GM21390 (cell line): ENCODE data around the gene ARHGAP6.

ENCODE experiments used
- ATAC-seq: cut with Tn5 transposase; IDR thresholded peaks from one replicate; pipeline ENCODE4 v1.9.1; 2021; ENCODE audit not compliant: unreplicated experiment

The ARHGAP6 gene

DNA sequence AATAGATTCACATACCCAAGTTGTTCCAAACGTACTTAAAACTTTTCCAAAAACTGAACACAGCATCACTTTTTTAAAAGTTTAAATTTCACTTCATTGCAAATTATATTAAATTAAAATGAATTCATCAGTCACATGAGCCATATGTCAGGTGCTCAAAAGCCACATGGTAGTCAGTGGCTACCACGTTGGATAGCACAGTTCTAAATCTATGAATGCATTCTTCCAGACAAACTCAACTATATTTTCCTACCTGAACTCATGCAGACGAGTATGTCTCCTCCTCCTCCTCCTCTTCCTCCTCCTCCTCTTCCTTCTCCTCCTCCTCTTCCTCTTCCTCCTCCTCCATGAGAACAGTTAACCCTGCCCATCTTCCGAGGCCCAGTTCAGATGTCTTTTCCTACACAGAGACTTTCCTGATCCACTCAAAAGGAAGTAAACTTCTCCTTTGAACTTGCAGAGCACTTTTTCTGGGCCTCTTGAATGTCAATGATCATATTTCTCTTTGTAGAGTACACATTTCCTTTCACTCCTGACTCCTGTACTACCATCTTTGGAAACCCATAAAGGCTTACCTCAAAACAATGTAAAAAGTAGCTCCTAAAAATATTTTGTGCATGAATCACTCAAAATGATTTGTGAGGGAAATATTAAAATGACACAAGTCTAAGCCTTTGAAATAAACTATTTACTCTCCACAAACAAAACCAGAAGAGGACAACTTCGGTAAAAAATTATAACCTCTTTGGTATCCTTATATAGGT lies 199.9 kb downstream of the ARHGAP6 start:
- ATAC-seq = no peak

DNA sequence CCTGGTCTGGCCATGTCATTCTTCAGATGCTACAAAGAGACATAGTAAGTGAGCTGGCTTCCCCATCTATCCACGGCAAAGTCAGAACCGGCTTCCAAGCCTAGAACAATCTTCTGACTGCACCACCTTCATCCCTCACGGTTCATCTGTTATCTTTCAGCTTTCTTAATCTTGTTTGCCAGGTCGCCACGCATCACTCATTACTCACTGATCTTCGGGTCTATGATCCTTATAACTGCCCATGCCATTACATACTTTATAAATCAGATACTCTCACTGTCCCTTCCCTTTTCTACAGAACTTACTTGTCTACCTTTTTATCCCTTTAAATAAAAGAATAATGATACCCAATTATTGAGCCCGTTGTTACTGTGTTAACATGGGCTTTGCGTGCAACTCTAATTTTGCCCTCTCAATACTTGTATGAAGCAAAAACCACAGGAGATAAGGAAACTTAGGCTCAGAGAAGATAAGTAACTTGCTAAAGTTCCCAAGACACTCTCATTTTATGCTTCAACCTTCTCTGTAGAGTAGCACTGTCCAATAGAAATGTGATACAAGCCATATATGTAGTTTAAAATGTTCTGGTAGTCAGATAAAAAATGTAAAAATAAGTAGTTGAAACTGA lies 200.8 kb downstream of the ARHGAP6 start:
- ATAC-seq = no peak

- no peak for ATAC-seq
Observed at GRCh38 chrX:11464380-11464779, 201.3 kb downstream of the ARHGAP6 start.

DNA sequence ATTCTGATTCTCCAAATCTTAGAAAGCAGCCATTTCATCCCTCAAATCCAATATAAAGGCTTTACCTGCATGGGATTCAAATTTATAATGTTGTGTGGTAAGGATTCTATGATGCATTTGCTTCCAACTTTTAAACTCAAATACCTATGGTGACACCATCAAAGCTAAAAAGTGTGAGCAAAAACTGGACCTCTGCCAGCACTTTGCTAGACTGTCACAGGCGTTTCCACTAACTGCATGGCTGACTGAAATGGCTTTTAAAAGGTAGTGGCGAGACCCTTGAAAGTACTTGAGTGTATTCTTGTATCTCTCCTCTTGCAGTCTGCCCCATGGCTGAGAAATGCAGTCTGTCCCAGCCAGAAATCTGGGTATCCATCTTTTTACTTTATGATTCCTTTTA lies 203.1 kb downstream of the ARHGAP6 start:
- ATAC-seq = no peak

GRCh38 chrX:11462136-11462535 lies 203.6 kb downstream of the ARHGAP6 start:
- ATAC-seq = no peak

GRCh38 chrX:11461201-11462001 lies 204.3 kb downstream of the ARHGAP6 start:
- no peak for ATAC-seq

DNA sequence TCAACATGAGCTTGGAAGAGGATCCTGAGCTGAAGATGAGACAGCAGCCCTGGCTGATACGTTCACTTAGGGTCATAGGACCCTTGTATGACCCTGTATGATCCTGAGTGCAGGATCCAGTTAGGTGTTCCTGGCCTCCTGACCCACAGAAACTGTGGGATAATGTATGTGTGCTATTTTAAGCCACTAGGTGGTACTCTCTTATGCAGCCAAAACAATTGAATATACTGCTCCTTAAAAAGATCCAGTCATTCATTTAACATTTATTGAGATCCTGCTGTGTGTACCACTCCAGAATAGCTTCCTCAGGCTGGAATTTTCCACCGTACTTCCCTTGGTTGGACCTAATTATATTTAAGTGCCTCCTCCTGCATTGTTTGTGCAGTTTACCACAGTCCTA lies 205.4 kb downstream of the ARHGAP6 start:
- no peak for ATAC-seq

DNA sequence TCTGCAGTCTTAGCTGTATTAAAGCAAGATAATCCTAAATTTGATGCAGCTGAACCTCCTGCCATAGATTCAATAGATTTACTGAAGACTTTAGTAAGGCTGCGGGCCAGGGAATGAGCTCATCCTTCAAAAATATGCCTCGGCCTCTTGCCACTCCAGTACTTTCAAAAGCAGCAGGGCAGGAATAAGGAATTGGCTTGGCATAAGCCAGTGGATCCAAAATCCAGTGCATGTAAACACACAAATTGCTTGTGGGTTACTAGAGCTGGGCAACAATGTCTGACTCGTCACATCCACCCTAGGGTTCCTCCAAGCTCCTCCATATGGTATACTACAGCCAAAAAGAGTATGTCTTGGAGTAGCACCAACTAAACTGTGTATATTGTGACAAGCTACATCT lies 207.6 kb downstream of the ARHGAP6 start:
- no peak for ATAC-seq

DNA sequence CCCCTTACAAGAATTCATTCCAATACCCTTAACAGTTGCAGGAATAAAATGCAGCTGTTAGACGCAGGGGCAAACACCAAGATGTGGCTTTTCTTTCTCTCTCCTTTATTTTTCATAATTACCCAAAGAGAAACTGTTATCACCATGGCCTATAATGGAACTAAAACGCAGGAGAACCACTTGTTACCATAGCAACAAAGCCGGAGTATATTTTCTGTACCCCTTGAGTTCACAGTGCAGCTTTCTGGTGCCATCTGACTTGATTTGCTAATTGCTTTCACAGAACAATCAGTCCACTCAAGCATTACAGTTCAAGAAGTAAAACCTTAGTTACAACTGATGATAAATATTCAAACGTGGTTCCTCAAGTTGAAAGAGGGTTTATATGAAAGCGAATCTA lies 214.6 kb downstream of the ARHGAP6 start:
- no peak for ATAC-seq

DNA sequence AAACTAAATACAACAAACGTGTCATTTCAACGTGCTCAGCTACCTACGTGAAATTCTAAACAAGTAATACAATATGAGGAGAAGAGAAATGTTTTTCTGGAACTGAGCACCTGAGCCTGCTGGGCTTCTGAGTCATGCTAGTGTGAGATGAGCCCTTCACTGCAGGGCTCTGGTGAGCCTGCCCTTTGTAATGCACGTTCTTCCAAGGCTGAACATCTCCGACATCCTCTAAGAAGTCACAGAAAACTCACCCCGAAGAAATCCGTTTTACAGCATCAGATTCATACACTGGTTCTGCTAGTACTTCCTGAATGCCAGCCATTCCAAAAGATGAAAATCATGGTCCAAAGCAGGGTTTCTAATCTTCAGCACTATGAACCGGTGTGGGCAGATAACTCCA lies 215.4 kb downstream of the ARHGAP6 start:
- no peak for ATAC-seq

GRCh38 chrX:11449613-11450012 lies 216.1 kb downstream of the ARHGAP6 start:
- no peak for ATAC-seq

GRCh38 chrX:11447418-11447817 lies 218.3 kb downstream of the ARHGAP6 start:
- ATAC-seq = no peak

GRCh38 chrX:11446949-11447348 lies 218.8 kb downstream of the ARHGAP6 start:
- no peak for ATAC-seq

DNA sequence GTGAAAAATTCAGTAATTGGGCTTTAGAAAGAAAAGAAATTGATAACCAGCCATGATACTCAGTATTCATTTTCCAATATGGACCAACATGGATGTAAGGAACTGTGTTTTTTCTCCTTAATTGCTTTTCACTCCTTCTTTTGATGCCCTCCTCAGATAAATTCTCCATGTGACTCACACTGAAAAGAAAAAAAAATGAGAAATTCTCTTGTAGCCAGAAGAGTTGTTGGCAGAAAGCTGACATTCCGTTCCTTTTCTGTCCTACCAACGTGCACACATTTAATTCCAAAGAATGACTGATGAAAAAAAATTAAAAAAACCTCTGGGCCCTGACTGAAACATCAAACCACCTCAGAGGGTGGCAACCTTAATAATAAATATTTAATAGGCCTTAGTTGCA lies 219.4 kb downstream of the ARHGAP6 start:
- ATAC-seq = no peak

GRCh38 chrX:11445540-11445939 lies 220.2 kb downstream of the ARHGAP6 start:
- ATAC-seq = no peak

DNA sequence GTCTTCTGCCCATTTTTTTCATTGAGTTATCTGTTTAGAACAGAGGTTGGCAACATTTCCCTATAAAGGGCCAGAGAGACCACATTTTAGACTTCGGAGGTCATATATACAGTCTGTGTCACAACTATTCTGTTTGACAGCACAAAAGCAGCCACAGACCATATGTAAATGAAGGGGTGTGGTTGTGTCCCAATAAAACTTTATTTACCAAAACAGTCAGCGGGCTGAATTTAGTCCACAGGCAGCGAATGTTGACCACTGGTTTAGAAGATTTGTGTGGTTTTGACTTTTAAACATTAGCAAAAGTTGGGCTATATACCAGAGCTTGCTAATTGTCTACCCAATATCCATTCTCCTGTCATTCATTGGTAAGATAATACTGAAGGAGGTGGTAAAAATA lies 221.7 kb downstream of the ARHGAP6 start:
- no peak for ATAC-seq

GRCh38 chrX:11439846-11440245 lies 225.9 kb downstream of the ARHGAP6 start:
- ATAC-seq = no peak

- no peak for ATAC-seq
Observed at GRCh38 chrX:11438767-11439166, 227.0 kb downstream of the ARHGAP6 start.

GRCh38 chrX:11438380-11438723 lies 227.4 kb downstream of the ARHGAP6 start:
- no peak for ATAC-seq

GRCh38 chrX:11437642-11438379 lies 227.9 kb downstream of the ARHGAP6 start:
- ATAC-seq = no peak

- no peak for ATAC-seq
Observed at GRCh38 chrX:11435568-11435967, 230.2 kb downstream of the ARHGAP6 start.
